ENCODE measurements around the gene SLC25A36.

The SLC25A36 gene

GRCh38 chr3:140941434-140942220 lies at the start of gene SLC25A36:
Gene SLC25A36, plus strand, starts transcription at chr3:140941836. Its CDS starts 219 bp downstream, at chr3:140942055.
- peak; percentile 91 for DNase-seq

GRCh38 chr3:140896997-140897396 lies 44.6 kb upstream of the SLC25A36 start:
- DNase-seq = no peak

- DNase-seq = peak; percentile 18
These were observed 43.1 kb upstream of the SLC25A36 start for GRCh38 chr3:140898340-140899180.

- no peak for DNase-seq
These were observed 42.3 kb upstream of the SLC25A36 start for GRCh38 chr3:140899363-140899762.

GRCh38 chr3:140902791-140903190 lies 38.8 kb upstream of the SLC25A36 start:
- DNase-seq = no peak

- no peak for DNase-seq
These were observed 38.4 kb upstream of the SLC25A36 start for GRCh38 chr3:140903196-140903595.

- no peak for DNase-seq
These were observed 37.1 kb upstream of the SLC25A36 start for GRCh38 chr3:140904521-140904920.

GRCh38 chr3:140905559-140905958 lies 36.1 kb upstream of the SLC25A36 start:
- no peak for DNase-seq

- DNase-seq = no peak
These were observed 34.9 kb upstream of the SLC25A36 start for GRCh38 chr3:140906785-140907184.

GRCh38 chr3:140910860-140911259 lies 30.8 kb upstream of the SLC25A36 start:
- no peak for DNase-seq

GRCh38 chr3:140911822-140912221 lies 29.8 kb upstream of the SLC25A36 start:
- DNase-seq = peak; percentile 56

- no peak for DNase-seq
These were observed 27.9 kb upstream of the SLC25A36 start for GRCh38 chr3:140913728-140914127.

GRCh38 chr3:140914384-140914945 lies 27.2 kb upstream of the SLC25A36 start:
- DNase-seq = no peak

- no peak for DNase-seq
These were observed 25.0 kb upstream of the SLC25A36 start for GRCh38 chr3:140916603-140917002.

- no peak for DNase-seq
These were observed 23.9 kb upstream of the SLC25A36 start for GRCh38 chr3:140917772-140918171.

- DNase-seq = no peak
These were observed 21.6 kb upstream of the SLC25A36 start for GRCh38 chr3:140920029-140920428.

- DNase-seq = no peak
These were observed 19.0 kb upstream of the SLC25A36 start for GRCh38 chr3:140922634-140923033.

- DNase-seq = no peak
These were observed 17.4 kb upstream of the SLC25A36 start for GRCh38 chr3:140924097-140924873.

GRCh38 chr3:140927279-140928069 lies 14.2 kb upstream of the SLC25A36 start:
- no peak for DNase-seq

GRCh38 chr3:140929446-140929845 lies 12.2 kb upstream of the SLC25A36 start:
- no peak for DNase-seq

GRCh38 chr3:140931016-140931454 lies 10.6 kb upstream of the SLC25A36 start:
- no peak for DNase-seq

- DNase-seq = no peak
These were observed 9.8 kb upstream of the SLC25A36 start for GRCh38 chr3:140931801-140932200.

All from NCI-H1417 treated with DMSO at 0.1 percent for 48 hours (cell line).